ENCODE data around the gene DLX5. TPM values are rescaled to one million over a fixed set of nuclear protein-coding genes. Genes with fewer than 3 reads are reported as not detected.

DLX5 gene
- total and polyA plus RNA-seq, 2 donors (not counting 1 experiment from before 2014, with no cell fraction given): not detected

GRCh38 chr7:97014145-97014750 lies 10.4 kb downstream of the DLX5 start:
- 18% methylated on average over 3 of the region's 5 CpGs for WGBS (ENCODE audit: insufficient coverage)
- Mint-ChIP-seq H3K27ac (no peak overlapping the region), H3K27me3 (peaks cover 87% of the 10 kb centered on the region), H3K9me3 (ENCODE audit: insufficient read depth) (no peaks in the 10 kb centered on the region), H3K4me3 (no peak overlapping the region), H3K4me1 (peaks cover 2% of the 10 kb centered on the region)
- ChIA-PET CTCF (no interaction called here), POLR2A (interaction anchor here (0.7 kb wide), 1 partner anchor 15 kb away, joined by 11 read pairs; no protein-coding TSS in a partner anchor)
- Histone ChIP-seq H3K9me3 (ENCODE audit: control extremely low read depth in 1 of 3, control insufficient read depth in 2 of 3, insufficient read depth in 1 of 3, low read length in 2 of 3) (peaks cover 0 to 19% (median 0%) of the 10 kb centered on the region in 3 donors), H3K36me3 (replicated peaks in 1 of 2; ENCODE audit: control extremely low read depth in 1 of 2, control insufficient read depth in 1 of 2, extremely low read depth in 1 of 2, insufficient read depth in 2 of 2, low read length in 1 of 2) (no peaks in the 10 kb centered on the region), H4K20me1 (ENCODE audit: control insufficient read depth, insufficient read depth, low read length, poor library complexity, severe bottlenecking) (no peaks in the 10 kb centered on the region), H3K4me2 (replicated peaks; ENCODE audit: low read depth, low read length, poor library complexity, severe bottlenecking) (no peak overlapping the region), H3K27ac (ENCODE audit: low read length in 2 of 2) (no peak overlapping the region), H2AFZ (ENCODE audit: insufficient read depth, low read depth, low read length, poor library complexity, severe bottlenecking) (no peak overlapping the region), H3K4me1 (ENCODE audit: control insufficient read depth in 2 of 2, insufficient read depth in 2 of 2, low read length in 2 of 2) (no peaks in the 10 kb centered on the region), H3K4me3 (ENCODE audit: control extremely low read depth in 1 of 5, extremely low read depth in 1 of 5, insufficient read depth in 1 of 5, low read depth in 2 of 5, low read length in 4 of 5) (no peak overlapping the region), H3K9ac (ENCODE audit: low read length) (no peak overlapping the region), H3K79me2 (ENCODE audit: control insufficient read depth, insufficient read depth, low read length) (no peaks in the 10 kb centered on the region), H3K27me3 (replicated peaks in 1 of 4; ENCODE audit: control extremely low read depth in 1 of 4, control insufficient read depth in 3 of 4, insufficient read depth in 4 of 4, low read length in 3 of 4) (peaks cover 0 to 78% (median 68%) of the 10 kb centered on the region in 4 experiments)
- no peak for ATAC-seq (ENCODE audit: low read depth)
- intact Hi-C loops (cut with micrococcal nuclease): no loop called here
- no peak for DNase-seq
- TF ChIP-seq EZH2 (IDR thresholded peaks at IDR 0.05; ENCODE audit: borderline replicate concordance, insufficient read depth, low read depth, low read length, poor library complexity, severe bottlenecking) (no peak), CTCF (IDR thresholded peaks at IDR 0.05) (no peak)

- Histone ChIP-seq H4K20me1 (ENCODE audit: control insufficient read depth, insufficient read depth, low read length, poor library complexity, severe bottlenecking) (no peaks in the 10 kb centered on the region), H3K27me3 (replicated peaks in 1 of 4; ENCODE audit: control extremely low read depth in 1 of 4, control insufficient read depth in 3 of 4, insufficient read depth in 4 of 4, low read length in 3 of 4) (peaks cover 0 to 76% (median 65%) of the 10 kb centered on the region in 4 experiments), H3K4me2 (replicated peaks; ENCODE audit: low read depth, low read length, poor library complexity, severe bottlenecking) (no peak overlapping the region), H3K4me3 (ENCODE audit: control extremely low read depth in 1 of 5, extremely low read depth in 1 of 5, insufficient read depth in 1 of 5, low read depth in 2 of 5, low read length in 4 of 5) (no peak overlapping the region), H2AFZ (ENCODE audit: insufficient read depth, low read depth, low read length, poor library complexity, severe bottlenecking) (no peak overlapping the region), H3K9me3 (ENCODE audit: control extremely low read depth in 1 of 3, control insufficient read depth in 2 of 3, insufficient read depth in 1 of 3, low read length in 2 of 3) (peaks cover 0 to 19% (median 0%) of the 10 kb centered on the region in 3 donors), H3K36me3 (replicated peaks in 1 of 2; ENCODE audit: control extremely low read depth in 1 of 2, control insufficient read depth in 1 of 2, extremely low read depth in 1 of 2, insufficient read depth in 2 of 2, low read length in 1 of 2) (no peaks in the 10 kb centered on the region), H3K79me2 (ENCODE audit: control insufficient read depth, insufficient read depth, low read length) (no peaks in the 10 kb centered on the region), H3K27ac (ENCODE audit: low read length in 2 of 2) (no peak overlapping the region), H3K9ac (ENCODE audit: low read length) (no peak overlapping the region), H3K4me1 (ENCODE audit: control insufficient read depth in 2 of 2, insufficient read depth in 2 of 2, low read length in 2 of 2) (no peaks in the 10 kb centered on the region)
- TF ChIP-seq CTCF (IDR thresholded peaks at IDR 0.05) (no peak), EZH2 (IDR thresholded peaks at IDR 0.05; ENCODE audit: borderline replicate concordance, insufficient read depth, low read depth, low read length, poor library complexity, severe bottlenecking) (no peak)
- no peaks in the 10 kb centered on the region for H3K9me3 Mint-ChIP-seq (ENCODE audit: insufficient read depth)
- no CpG with 5 or more reads among the region's 1 CpG for WGBS (ENCODE audit: insufficient coverage)
- DNase-seq (no peak), ATAC-seq (ENCODE audit: low read depth) (no peak)
- H3K4me3 Mint-ChIP-seq: no peak overlapping the region
- CTCF ChIA-PET: no interaction called here
- H3K27me3 Mint-ChIP-seq: peaks cover 85% of the 10 kb centered on the region
- POLR2A ChIA-PET: interaction anchor here (0.7 kb wide), 1 partner anchor 16 kb away, joined by 11 read pairs; no protein-coding TSS in a partner anchor
- intact Hi-C loops (cut with micrococcal nuclease): no loop called here
- H3K27ac Mint-ChIP-seq: no peak overlapping the region
- H3K4me1 Mint-ChIP-seq: peaks cover 2% of the 10 kb centered on the region
Observed at GRCh38 chr7:97013845-97014134, 10.8 kb downstream of the DLX5 start.
